PFSK-1 (cell line): Measurements from ENCODE around the gene CNDP2.

Experiments used
- POLR2AphosphoS5 ChIP-seq: IDR thresholded peaks from 2 replicates; pipeline ENCODE4 v1.6.1; 2012; ENCODE audit warnings: low read depth, mild to moderate bottlenecking, control low read depth, low read length, moderate library complexity
- REST ChIP-seq, 2 experiments: IDR thresholded peaks; 2 replicates each; pipeline versions ENCODE4 v1.6.1 to v1.8.0; 2011 to 2012; ENCODE audit warnings: low read depth in 2 of 2, low read length in 2 of 2, control low read depth in 1 of 2, inconsistent platforms in 1 of 2, mild to moderate bottlenecking in 1 of 2, moderate library complexity in 1 of 2; ENCODE audit not compliant: insufficient read depth in 1 of 2
- TAF1 ChIP-seq: IDR thresholded peaks from 2 replicates; pipeline ENCODE4 v1.6.1; 2012; ENCODE audit warnings: low read length, control low read depth, borderline replicate concordance; ENCODE audit not compliant: insufficient read depth

- no peak for TF ChIP-seq POLR2AphosphoS5
- TF ChIP-seq REST (IDR thresholded peaks at IDR 0.05; ENCODE audit: insufficient read depth in 1 of 2, low read depth in 2 of 2, low read length in 2 of 2): no peak
- no peak for TF ChIP-seq TAF1
Observed at GRCh38 chr18:74451148-74451547, 45.0 kb upstream of the CNDP2 start.
